Measurements from ENCODE around the gene PARVA. TPM values are rescaled to one million over a fixed set of nuclear protein-coding genes. Genes with fewer than 3 reads are reported as not detected.

PARVA gene
- total RNA-seq, 1 experiment from 2014 or later = 31.5 TPM

- Histone ChIP-seq H3F3A (ENCODE audit: insufficient read depth, low read depth) (no peaks in the 10 kb centered on the region), H3K4me1 (replicated peaks; ENCODE audit: insufficient read depth) (no peaks in the 10 kb centered on the region), H3K36me3 (ENCODE audit: low read depth) (no peaks in the 10 kb centered on the region), H3K9me2 (ENCODE audit: insufficient read depth) (no peaks in the 10 kb centered on the region), H3K9me3 (ENCODE audit: insufficient read depth, low read depth) (no peaks in the 10 kb centered on the region), H3K4me3 (no peak overlapping the region), H3K27ac (no peak overlapping the region), H3K79me2 (ENCODE audit: low read depth) (no peaks in the 10 kb centered on the region; the same call in 1 of the 2 replicates), H3K27me3 (ENCODE audit: insufficient read depth, low read depth) (no peaks in the 10 kb centered on the region), H4K20me1 (ENCODE audit: insufficient read depth) (no peaks in the 10 kb centered on the region), H3K4me2 (no peak overlapping the region), H2AFZ (no peak overlapping the region)
- no peak for DNase-seq
- ChIA-PET CTCF (no interaction called here), POLR2A (ENCODE audit: unreplicated experiment) (no interaction called here)
- BruUV-seq (replicated peaks) = no TSS peak
- intact Hi-C loops (cut with micrococcal nuclease; ENCODE audit: unreplicated experiment) = no loop called here
- TF ChIP-seq, protein P1, sequence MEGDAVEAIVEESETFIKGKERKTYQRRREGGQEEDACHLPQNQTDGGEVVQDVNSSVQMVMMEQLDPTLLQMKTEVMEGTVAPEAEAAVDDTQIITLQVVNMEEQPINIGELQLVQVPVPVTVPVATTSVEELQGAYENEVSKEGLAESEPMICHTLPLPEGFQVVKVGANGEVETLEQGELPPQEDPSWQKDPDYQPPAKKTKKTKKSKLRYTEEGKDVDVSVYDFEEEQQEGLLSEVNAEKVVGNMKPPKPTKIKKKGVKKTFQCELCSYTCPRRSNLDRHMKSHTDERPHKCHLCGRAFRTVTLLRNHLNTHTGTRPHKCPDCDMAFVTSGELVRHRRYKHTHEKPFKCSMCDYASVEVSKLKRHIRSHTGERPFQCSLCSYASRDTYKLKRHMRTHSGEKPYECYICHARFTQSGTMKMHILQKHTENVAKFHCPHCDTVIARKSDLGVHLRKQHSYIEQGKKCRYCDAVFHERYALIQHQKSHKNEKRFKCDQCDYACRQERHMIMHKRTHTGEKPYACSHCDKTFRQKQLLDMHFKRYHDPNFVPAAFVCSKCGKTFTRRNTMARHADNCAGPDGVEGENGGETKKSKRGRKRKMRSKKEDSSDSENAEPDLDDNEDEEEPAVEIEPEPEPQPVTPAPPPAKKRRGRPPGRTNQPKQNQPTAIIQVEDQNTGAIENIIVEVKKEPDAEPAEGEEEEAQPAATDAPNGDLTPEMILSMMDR (conservative IDR thresholded peaks at IDR 0.05) = no peak
- no peak for TF ChIP-seq EZH2 (IDR thresholded peaks at IDR 0.05; ENCODE audit: low read depth)
Measured at GRCh38 chr11:12388173-12388572, 10.8 kb downstream of the PARVA start.

DNA sequence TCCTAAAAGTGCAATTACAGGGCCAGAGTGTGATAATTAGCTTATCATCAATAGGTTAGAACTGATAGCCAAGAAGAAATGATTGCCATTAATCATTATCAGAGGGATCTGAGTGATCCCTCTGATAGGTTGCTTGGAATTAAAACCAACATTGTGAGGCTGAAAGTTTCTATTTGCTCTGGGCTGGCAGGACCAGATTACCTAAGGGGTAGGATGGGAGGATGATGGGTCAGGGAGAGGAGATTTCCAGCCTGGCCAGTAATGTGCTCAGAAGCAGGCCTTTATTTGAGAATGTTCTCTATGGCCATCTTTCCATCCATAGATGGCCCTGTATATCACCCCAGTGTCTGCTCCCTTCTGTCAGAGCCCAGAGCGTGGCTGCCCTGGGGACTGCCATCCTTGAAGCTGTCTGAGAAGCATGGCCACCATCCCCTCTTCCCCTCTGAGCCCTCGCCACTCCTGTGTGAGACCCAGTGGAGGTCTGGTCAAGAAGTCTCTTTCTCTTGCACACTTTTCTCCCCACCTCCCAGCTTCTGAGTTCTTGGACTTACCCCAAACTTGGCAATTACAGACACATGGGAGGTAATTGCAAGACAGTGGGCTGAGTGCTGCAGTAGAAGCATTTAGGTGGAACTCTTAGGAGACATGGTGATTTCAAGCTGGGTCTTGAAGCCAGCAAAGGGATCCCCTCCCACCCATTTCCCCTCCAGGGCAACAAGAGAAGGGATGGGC lies 11.7 kb downstream of the PARVA start:
- Histone ChIP-seq H3K4me1 (replicated peaks; ENCODE audit: insufficient read depth) (no peaks in the 10 kb centered on the region), H3K9me2 (ENCODE audit: insufficient read depth) (no peaks in the 10 kb centered on the region), H3K4me3 (no peak overlapping the region), H3K79me2 (ENCODE audit: low read depth) (no peaks in the 10 kb centered on the region; the same call in 1 of the 2 replicates), H3K27ac (no peak overlapping the region), H4K20me1 (ENCODE audit: insufficient read depth) (no peaks in the 10 kb centered on the region), H3K9me3 (ENCODE audit: insufficient read depth, low read depth) (no peaks in the 10 kb centered on the region), H3K36me3 (ENCODE audit: low read depth) (no peaks in the 10 kb centered on the region), H3F3A (ENCODE audit: insufficient read depth, low read depth) (no peaks in the 10 kb centered on the region), H3K27me3 (ENCODE audit: insufficient read depth, low read depth) (no peaks in the 10 kb centered on the region), H2AFZ (no peak overlapping the region), H3K4me2 (no peak overlapping the region)
- ChIA-PET POLR2A (ENCODE audit: unreplicated experiment) (no interaction called here), CTCF (no interaction called here)
- BruUV-seq (replicated peaks) = no TSS peak
- DNase-seq = no peak
- intact Hi-C loops (cut with micrococcal nuclease; ENCODE audit: unreplicated experiment) = no loop called here
- no peak for TF ChIP-seq EZH2 (IDR thresholded peaks at IDR 0.05; ENCODE audit: low read depth)
- TF ChIP-seq, protein P1 (conservative IDR thresholded peaks at IDR 0.05) = no peak

- intact Hi-C loops (cut with micrococcal nuclease; ENCODE audit: unreplicated experiment) = no loop called here
- H3K4me3 ChIP-seq = no peak overlapping the region
Measured at GRCh38 chr11:12389676-12390657, 12.6 kb downstream of the PARVA start.

More at GRCh38 chr11:12389676-12390657, 12.6 kb downstream of the PARVA start:
- no peaks in the 10 kb centered on the region for H3K9me2 ChIP-seq (ENCODE audit: insufficient read depth)
- ChIA-PET CTCF (no interaction called here), POLR2A (ENCODE audit: unreplicated experiment) (no interaction called here)
- DNase-seq = no peak
- H3K27ac ChIP-seq = no peak overlapping the region
- no peaks in the 10 kb centered on the region for H3K27me3 ChIP-seq (ENCODE audit: insufficient read depth, low read depth)
- TF ChIP-seq EZH2 (IDR thresholded peaks at IDR 0.05; ENCODE audit: low read depth) = no peak
- TF ChIP-seq, protein P1 (conservative IDR thresholded peaks at IDR 0.05) = no peak
- H3K9me3 ChIP-seq (ENCODE audit: insufficient read depth, low read depth) = no peaks in the 10 kb centered on the region
- no TSS peak for BruUV-seq (replicated peaks)
- H4K20me1 ChIP-seq (ENCODE audit: insufficient read depth) = no peaks in the 10 kb centered on the region
- H3K4me2 ChIP-seq = no peak overlapping the region
- H3K79me2 ChIP-seq (ENCODE audit: low read depth) = no peaks in the 10 kb centered on the region; the same call in 1 of the 2 replicates
- no peak overlapping the region for H2AFZ ChIP-seq
- H3F3A ChIP-seq (ENCODE audit: insufficient read depth, low read depth) = no peaks in the 10 kb centered on the region
- H3K36me3 ChIP-seq (ENCODE audit: low read depth) = no peaks in the 10 kb centered on the region
- no peaks in the 10 kb centered on the region for H3K4me1 ChIP-seq (replicated peaks; ENCODE audit: insufficient read depth)
